CD4-positive, alpha-beta T cell (primary cell): ENCODE measurements around the gene KCNQ1. TPM values are rescaled to one million over a fixed set of nuclear protein-coding genes. Genes with fewer than 3 reads are reported as not detected.

ENCODE experiments used
- ATAC-seq: fragments of 200-7000 bp; cut with Tn5 transposase; one replicate; pipeline ENCODE4 v1.10.0; 2022; ENCODE audit warnings: mild to moderate bottlenecking; ENCODE audit not compliant: poor library complexity
- CTCF ChIA-PET: fragments of 350-600 bp; sonication (Branson Sonifier 250); formaldehyde crosslinking; loops from one replicate; lab custom pipeline; 2021; ENCODE audit warnings: antibody characterized with exemption, inconsistent platforms; lab: Charles Lee
- POLR2A ChIA-PET: fragments of 350-600 bp; sonication (Branson Sonifier 250); formaldehyde crosslinking; loops from one replicate; lab custom pipeline; 2021; ENCODE audit warnings: antibody characterized with exemption, inconsistent platforms; lab: Charles Lee
- DNase-seq, 14 experiments: peaks; one replicate each; pipeline ENCODE4 v3.0.0-alpha.2; 2013 to 2020; ENCODE audit warnings: mixed read lengths in 2 of 14
- H3K27ac ChIP-seq, 2 donors: one replicate each; pipeline versions ENCODE4 v1.5.1 to v1.7.0; 2013; ENCODE audit warnings: low read length in 2 of 2, low read depth in 1 of 2, mild to moderate bottlenecking in 1 of 2
- H3K27me3 ChIP-seq, 2 experiments: 1 replicate in 1 of 2; 2 replicates in 1 of 2; pipeline versions ENCODE4 v1.6.1 to v1.7.0; 2013; ENCODE audit warnings: low read length in 2 of 2, control low read depth in 1 of 2, mild to moderate bottlenecking in 1 of 2, moderate library complexity in 1 of 2; ENCODE audit not compliant: insufficient read depth in 2 of 2, control insufficient read depth in 1 of 2
- H3K36me3 ChIP-seq: one replicate; pipeline ENCODE4 v1.6.1; 2013; ENCODE audit warnings: low read length, control low read depth; ENCODE audit not compliant: insufficient read depth
- H3K4me1 ChIP-seq: one replicate; pipeline ENCODE4 v1.6.1; 2013; ENCODE audit warnings: low read length, control low read depth; ENCODE audit not compliant: insufficient read depth
- H3K4me3 ChIP-seq: one replicate; pipeline ENCODE4 v1.5.1; 2013; ENCODE audit warnings: mild to moderate bottlenecking, low read length, moderate library complexity
- H3K9me3 ChIP-seq, 2 experiments: 1 replicate in 1 of 2; 2 replicates in 1 of 2; pipeline versions ENCODE4 v1.6.1 to v1.7.0; 2013; ENCODE audit warnings: low read length in 2 of 2, mild to moderate bottlenecking in 2 of 2, control low read depth in 1 of 2, moderate library complexity in 1 of 2; ENCODE audit not compliant: control insufficient read depth in 1 of 2, insufficient read depth in 1 of 2
- H3K27ac Mint-ChIP-seq: one replicate; pipeline ENCODE4 v1.8.0; 2020; ENCODE audit warnings: mixed read lengths
- H3K27me3 Mint-ChIP-seq: one replicate; pipeline ENCODE4 v1.8.0; 2021; ENCODE audit warnings: mixed read lengths
- H3K36me3 Mint-ChIP-seq: one replicate; pipeline ENCODE4 v1.8.0; 2021; ENCODE audit warnings: low read depth, mixed read lengths
- H3K4me1 Mint-ChIP-seq: one replicate; pipeline ENCODE4 v1.8.0; 2021; ENCODE audit warnings: low read depth, mixed read lengths
- H3K4me3 Mint-ChIP-seq: one replicate; pipeline ENCODE4 v1.8.0; 2020; ENCODE audit warnings: mild to moderate bottlenecking, mixed read lengths
- H3K9me3 Mint-ChIP-seq: one replicate; pipeline ENCODE4 v1.8.0; 2020; ENCODE audit warnings: mixed read lengths
- CTCF ChIP-seq: fragments of 200-600 bp; IDR thresholded peaks from one replicate; pipeline ENCODE4 v1.8.0; 2022; ENCODE audit warnings: antibody characterized with exemption, mild to moderate bottlenecking
- intact Hi-C, 2 experiments: fragments of 100-400 bp; cut with DNase I in 1 of 2; cut with micrococcal nuclease in 1 of 2; formaldehyde crosslinking; loops; one replicate each; pipeline versions ENCODE4 v1.15.1 to v1.9.0; 2023 to 2025; cut with DNase I, micrococcal nuclease
- total RNA-seq, 174 experiments: library from RNA in 2 of 174; stranded (reverse) in 2 of 174; gene quantifications; one replicate each; pipeline ENCODE4 v1.2.3 and lab custom pipeline; 2021 to 2026

Gene KCNQ1
- total RNA-seq, 2 experiments from 2014 or later, result 31.3 to 33.1 TPM

GRCh38 chr11:2586087-2586792 is 141.4 kb downstream of the KCNQ1 start:
- no peak for ATAC-seq
- no peaks in the 10 kb centered on the region for H3K4me1 Mint-ChIP-seq
- Histone ChIP-seq H3K9me3 (peaks cover 0 to 10% of the 10 kb centered on the region in 2 experiments), H3K4me3 (no peak overlapping the region), H3K27me3 (no peaks in the 10 kb centered on the region), H3K36me3 (peaks cover 30% of the 10 kb centered on the region), H3K4me1 (no peaks in the 10 kb centered on the region), H3K27ac (no peak overlapping the region)
- H3K9me3 Mint-ChIP-seq, result no peaks in the 10 kb centered on the region
- intact Hi-C loops, result no loop called here
- H3K36me3 Mint-ChIP-seq, result peaks cover 34% of the 10 kb centered on the region
- ChIA-PET POLR2A (no interaction called here), CTCF (no interaction called here)
- no peak overlapping the region for H3K27ac Mint-ChIP-seq
- no peak for TF ChIP-seq CTCF
- no peaks in the 10 kb centered on the region for H3K27me3 Mint-ChIP-seq
- peak in 1 of 14 experiments; percentile 26 for DNase-seq
- no peak overlapping the region for H3K4me3 Mint-ChIP-seq

DNA sequence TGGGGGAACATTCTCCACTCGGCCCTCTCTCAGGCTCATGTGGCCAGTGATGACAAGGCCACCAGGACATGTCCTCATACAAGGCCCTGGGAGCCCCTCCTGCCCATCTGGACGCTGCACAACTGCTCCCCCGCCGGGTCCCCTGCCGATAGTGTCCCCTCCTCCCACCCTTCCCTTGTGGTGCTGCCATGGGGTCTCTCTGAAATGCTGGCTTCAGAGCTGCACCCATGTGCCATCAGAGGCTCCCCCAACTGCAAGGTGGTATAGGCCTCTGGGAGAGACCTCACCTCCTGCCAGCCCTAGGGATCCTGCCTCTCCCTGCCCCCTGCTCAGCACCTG is 142.0 kb downstream of the KCNQ1 start:
- no peaks in the 10 kb centered on the region for H3K9me3 Mint-ChIP-seq
- no peaks in the 10 kb centered on the region for H3K27me3 Mint-ChIP-seq
- Histone ChIP-seq H3K9me3 (peaks cover 0 to 14% of the 10 kb centered on the region in 2 experiments), H3K36me3 (peaks cover 30% of the 10 kb centered on the region), H3K4me1 (no peaks in the 10 kb centered on the region), H3K27me3 (no peaks in the 10 kb centered on the region), H3K27ac (no peak overlapping the region), H3K4me3 (no peak overlapping the region)
- intact Hi-C loops, result no loop called here
- H3K4me1 Mint-ChIP-seq, result no peaks in the 10 kb centered on the region
- CTCF ChIA-PET, result no interaction called here
- H3K36me3 Mint-ChIP-seq, result peaks cover 38% of the 10 kb centered on the region
- no peak overlapping the region for H3K4me3 Mint-ChIP-seq
- H3K27ac Mint-ChIP-seq, result no peak overlapping the region
- ATAC-seq (no peak), DNase-seq (peak in 1 of 14 experiments; percentile 31)
- POLR2A ChIA-PET, result no interaction called here
- no peak for TF ChIP-seq CTCF

DNA sequence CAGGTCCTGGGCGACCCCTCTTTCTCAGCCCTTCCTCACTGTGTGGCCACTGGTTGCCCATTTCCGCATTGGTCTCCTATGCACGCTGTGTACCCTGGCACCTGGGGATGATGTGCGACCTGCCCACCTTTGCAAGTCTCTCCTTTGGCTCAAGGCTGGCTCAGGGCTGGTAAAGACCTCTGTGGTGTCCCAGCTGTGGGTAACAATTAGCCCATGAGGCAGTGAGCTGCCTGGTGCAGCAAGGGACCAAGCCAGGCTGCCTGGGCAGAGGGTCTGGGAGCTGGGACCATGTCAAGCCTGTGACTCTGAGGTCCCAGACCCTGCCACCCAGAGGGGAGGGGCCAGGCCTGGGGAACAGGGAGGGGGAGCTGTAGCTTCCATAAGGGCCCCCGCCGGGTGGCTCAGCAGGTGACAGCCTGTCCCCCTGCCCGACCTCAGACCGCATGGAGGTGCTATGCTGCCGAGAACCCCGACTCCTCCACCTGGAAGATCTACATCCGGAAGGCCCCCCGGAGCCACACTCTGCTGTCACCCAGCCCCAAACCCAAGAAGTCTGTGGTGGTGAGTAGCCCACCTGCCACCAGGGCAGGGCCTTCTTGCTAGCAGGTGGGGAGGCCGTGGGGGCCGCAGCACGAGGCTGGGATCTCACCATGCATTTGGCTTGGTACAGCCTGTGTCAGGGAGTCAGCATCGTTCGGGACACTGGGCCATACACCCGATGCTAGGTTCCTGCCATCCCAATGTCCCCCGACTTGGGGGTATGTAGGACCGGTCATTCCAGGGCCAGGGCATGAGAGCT is 142.5 kb downstream of the KCNQ1 start:
- Mint-ChIP-seq H3K27me3 (no peaks in the 10 kb centered on the region), H3K9me3 (no peaks in the 10 kb centered on the region), H3K27ac (no peak overlapping the region), H3K4me3 (no peak overlapping the region), H3K36me3 (peaks cover 43% of the 10 kb centered on the region), H3K4me1 (no peaks in the 10 kb centered on the region)
- POLR2A ChIA-PET, result no interaction called here
- intact Hi-C loops, result no loop called here
- TF ChIP-seq CTCF, result no peak
- Histone ChIP-seq H3K36me3 (peaks cover 30% of the 10 kb centered on the region), H3K27ac (no peak overlapping the region), H3K9me3 (peaks cover 0 to 14% of the 10 kb centered on the region in 2 experiments), H3K4me1 (no peaks in the 10 kb centered on the region), H3K27me3 (no peaks in the 10 kb centered on the region), H3K4me3 (no peak overlapping the region)
- CTCF ChIA-PET, result no interaction called here
- no peak for ATAC-seq
- DNase-seq, result peak in 1 of 14 experiments; percentile 27
